Inflammatory macrophage treated with lipopolysaccharide for 4 hours (primary cell): ENCODE data around the gene IRF9.

Source experiments
- DNase-seq: peaks from one replicate; pipeline ENCODE4 v3.0.0-alpha.2; 2020

The IRF9 gene

DNA sequence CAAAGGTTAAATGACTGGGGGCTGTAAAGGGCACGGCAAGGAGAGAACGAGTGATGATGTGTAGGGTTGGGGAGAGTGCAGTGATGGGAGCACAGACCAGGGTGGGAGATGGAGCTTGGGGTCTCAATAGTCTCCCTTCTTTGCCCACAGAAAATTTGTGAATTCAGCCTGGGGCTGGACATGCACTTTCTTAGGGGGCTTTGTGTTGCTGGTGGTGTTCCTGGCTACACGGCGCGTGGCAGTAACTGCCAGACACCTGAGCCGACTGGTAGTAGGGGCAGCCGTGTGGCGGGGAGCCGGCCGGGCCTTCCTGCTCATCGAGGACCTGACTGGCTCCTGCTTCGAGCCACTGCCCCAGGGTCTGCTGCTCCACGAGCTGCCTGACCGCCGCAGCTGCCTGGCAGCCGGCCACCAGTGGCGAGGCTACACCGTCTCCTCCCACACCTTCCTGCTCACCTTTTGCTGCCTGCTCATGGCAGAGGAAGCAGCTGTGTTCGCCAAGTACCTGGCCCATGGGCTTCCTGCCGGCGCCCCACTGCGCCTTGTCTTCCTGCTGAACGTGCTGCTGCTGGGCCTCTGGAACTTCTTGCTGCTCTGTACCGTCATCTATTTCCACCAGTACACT lies 28.9 kb upstream of the IRF9 start:
- DNase-seq = no peak

DNA sequence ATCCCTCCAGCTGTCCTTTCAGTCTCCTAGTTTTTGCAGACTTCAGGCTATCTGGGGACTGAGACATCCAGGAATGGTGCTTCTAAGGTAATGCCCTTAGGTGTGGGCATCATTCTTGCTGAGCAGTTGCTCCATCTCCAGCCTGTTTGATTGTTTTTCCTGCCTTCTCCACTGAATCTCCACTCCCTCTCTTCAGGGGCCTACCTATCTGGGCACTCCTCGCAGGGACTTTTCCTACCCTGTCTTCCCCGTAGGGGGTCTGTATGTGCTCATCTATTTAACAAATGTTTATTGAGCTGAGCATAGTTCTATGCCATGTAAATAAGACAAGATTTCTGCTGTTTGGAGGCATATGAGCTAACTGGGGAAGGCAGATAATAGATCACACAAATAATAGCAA lies 28.1 kb upstream of the IRF9 start:
- DNase-seq = no peak

DNA sequence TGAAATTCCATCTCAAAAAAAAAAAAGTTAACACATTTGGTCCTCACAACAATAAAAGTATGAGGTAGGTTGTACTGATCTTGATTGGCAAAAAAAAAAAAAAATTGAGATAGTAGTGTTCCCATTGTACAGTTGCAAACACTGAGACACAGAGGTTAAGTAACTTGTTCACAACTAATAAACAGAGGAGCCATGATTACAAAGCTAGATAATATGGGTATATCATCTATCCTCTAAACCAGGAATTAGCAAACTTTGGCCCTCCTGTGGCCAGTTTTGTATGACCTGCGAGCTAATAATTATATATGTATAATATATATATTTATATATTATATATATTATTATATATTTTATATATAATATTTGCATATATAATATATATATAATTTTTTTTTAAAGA lies 27.3 kb upstream of the IRF9 start:
- DNase-seq = no peak

- DNase-seq = no peak
These were observed 25.6 kb upstream of the IRF9 start for GRCh38 chr14:24135584-24135833.

GRCh38 chr14:24135834-24136683 lies 25.0 kb upstream of the IRF9 start, which contains the start of gene PSME1:
TSS of gene PSME1 (plus strand) at chr14:24136194. CDS start at chr14:24136263, 69 bp downstream.
- peak; percentile 93 for DNase-seq

DNA sequence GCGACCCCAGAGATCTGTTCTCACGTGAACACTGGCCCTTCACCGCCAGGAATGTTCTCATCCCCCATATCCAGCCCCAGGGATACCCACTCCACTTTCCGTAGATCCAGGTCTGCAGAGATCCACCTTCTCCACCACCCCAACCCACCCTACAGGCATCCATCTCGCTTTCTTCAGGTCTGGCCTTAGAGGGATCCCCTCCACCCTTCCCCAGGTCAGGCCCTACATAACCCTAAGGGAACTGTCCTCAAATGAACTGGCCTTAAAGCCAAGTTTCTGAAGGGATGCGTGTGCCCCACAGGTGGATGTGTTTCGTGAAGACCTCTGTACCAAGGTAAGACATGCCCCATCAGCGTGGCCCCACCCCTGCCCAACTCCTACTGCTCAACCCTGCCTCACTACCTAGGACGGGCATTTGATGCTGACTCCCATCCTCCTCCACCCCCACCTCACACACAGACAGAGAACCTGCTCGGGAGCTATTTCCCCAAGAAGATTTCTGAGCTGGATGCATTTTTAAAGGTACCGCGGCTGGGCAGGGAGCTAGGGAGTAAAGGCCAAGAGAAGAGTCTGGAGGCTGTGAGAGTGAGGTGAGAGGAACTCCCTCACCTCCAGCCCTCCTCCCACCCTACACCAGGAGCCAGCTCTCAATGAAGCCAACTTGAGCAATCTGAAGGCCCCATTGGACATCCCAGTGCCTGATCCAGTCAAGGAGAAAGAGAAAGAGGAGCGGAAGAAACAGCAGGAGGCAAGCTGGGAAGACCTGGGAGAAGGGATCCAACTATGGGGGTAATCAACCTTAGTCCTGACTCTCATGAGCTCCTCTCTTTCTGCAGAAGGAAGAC lies 24.2 kb upstream of the IRF9 start:
- DNase-seq = no peak

DNA sequence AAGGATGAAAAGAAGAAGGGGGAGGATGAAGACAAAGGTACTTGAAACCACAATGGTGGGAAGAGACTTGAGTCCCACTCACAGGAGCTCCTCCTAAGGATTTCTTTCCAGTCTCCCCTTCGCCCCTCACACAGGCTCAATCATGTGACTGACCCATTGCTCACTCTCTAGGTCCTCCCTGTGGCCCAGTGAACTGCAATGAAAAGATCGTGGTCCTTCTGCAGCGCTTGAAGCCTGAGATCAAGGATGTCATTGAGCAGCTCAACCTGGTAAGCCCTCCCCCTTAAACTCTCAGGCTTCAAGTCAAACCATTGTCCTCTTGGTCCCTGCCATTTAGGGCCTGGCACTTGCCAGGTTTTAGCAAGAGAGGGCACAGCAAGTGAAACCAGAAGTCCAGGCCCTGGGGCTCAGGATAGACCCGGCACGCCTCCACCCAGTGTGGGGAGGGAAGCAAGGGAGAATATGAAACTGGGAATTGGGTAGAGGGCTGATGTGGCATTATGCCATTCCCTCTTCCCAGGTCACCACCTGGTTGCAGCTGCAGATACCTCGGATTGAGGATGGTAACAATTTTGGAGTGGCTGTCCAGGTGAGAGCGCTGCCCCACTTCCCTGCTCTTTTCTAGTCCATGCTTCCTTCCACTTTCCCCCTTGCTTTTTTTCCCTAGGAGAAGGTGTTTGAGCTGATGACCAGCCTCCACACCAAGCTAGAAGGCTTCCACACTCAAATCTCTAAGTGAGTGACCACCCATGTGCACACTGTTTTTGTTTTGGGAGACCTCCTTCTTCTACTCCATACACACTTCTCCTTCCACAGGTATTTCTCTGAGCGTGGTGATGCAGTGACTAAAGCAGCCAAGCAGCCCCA lies 23.3 kb upstream of the IRF9 start:
- DNase-seq = peak; percentile 11

DNA sequence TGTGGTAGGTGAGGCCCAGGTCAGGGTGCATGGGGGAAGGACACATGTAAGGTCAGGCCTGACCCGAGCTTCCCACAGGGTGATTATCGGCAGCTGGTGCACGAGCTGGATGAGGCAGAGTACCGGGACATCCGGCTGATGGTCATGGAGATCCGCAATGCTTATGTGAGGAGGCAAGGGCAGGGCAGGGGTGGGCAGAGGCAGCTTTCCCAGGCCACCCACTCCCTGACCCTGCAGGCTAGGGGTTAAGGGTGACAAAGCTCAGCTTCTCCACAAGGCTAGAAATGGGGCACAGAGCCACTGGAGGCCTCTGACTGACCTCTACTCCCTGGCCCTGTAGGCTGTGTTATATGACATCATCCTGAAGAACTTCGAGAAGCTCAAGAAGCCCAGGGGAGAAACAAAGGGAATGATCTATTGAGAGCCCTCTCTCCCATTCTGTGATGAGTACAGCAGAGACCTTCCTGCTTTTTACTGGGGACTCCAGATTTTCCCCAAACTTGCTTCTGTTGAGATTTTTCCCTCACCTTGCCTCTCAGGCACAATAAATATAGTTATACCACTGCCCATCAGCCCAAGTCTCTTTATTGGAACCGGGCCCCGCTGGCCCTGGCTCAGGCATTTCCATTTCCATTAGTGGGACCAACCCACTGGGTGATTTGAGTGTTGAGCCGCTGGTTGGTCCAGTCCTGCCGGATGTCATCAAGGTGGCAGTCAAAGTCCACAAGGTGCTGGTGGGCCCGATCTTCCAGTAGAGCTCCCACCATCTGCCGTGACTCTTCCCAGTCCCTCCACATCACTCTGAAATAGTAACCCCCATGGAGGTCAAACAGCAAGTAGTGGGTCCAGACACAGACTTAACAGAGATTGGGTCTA lies 22.4 kb upstream of the IRF9 start:
- DNase-seq = no peak

- DNase-seq = no peak
These were observed 21.7 kb upstream of the IRF9 start for GRCh38 chr14:24139272-24139934.

DNA sequence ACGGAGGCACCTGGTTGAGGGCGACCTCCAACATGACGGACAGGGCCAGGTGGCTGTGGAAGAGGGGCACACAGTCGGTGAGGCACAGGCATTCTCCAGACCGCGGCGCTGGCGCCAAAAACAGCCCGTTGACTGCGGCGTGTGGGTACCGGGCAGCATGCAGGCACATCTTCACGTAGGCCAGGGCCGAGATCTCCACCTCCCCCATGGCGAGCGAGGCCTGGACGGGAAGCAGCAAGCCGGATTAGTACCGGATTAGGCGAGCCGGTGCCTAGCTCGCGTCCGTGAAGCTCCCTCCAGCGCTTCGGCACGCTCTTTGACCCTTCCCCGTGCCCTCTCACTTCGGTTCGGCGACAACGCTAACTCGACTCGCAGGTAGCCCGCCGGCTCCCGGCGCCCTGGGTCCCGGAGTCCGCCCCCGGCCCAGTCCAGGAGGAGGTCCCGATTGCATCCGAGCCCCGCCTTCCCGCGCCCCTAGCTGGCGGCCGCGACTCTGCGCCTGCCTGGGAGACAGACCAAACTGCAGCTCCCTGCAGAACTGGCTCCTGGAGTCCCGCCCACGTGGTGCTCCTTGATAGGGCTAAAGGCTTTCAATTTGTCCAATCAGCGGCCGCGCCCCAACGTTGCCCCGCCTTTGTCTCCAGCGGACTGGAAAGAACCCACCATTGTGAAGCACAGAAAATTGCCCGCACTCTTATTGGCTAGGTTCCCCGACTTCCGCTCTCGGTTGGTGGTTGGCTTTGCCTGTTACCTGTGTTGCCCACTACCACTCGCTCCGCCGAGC lies 19.8 kb upstream of the IRF9 start, which contains the start of gene EMC9:
Gene EMC9, minus strand, starts transcription at position 495 of the 784 bp plus-strand sequence. Its CDS starts 287 bp downstream, at position 208.
- peak; percentile 100 for DNase-seq

DNA sequence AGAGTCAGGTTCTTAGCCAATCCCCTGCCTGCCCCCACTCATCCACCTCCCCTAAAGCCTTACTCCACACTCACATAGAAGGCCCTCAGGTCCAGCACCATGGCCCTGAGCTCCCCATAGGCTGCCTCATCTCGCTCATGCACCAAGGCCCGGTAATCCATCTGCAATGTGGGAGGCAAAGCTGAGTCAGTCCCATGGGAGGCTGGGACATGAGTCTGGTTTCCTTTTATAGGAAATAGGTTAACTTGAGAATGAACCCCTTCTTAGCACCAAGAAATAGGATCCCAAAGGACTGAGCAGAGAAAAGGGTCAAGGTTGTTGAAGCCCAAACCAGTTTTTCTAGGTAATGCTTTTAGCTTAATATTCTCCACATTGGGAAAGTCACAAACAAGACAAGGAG lies 17.6 kb upstream of the IRF9 start:
- DNase-seq = peak; percentile 12

- DNase-seq = no peak
These were observed 16.6 kb upstream of the IRF9 start for GRCh38 chr14:24144451-24144850.

DNA sequence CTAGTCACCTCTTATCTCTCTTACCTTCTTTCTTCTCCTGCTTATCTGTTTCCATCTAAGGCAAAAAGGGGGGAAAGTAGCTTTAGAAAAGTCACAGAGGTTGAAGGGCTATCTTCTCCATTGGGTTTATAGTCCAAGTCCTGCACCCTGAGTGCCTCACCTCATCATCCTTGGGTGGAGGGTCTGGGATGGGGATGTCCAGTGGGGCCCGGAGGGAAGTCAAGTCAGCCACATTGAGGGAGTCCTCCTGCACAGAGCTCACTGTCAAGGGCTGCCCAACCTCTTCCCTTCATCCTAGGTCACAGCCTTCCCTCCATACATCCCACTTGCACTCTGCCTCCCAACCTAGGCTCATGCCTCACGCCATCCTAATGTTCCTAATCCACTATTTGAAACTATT lies 15.8 kb upstream of the IRF9 start:
- DNase-seq = no peak

DNA sequence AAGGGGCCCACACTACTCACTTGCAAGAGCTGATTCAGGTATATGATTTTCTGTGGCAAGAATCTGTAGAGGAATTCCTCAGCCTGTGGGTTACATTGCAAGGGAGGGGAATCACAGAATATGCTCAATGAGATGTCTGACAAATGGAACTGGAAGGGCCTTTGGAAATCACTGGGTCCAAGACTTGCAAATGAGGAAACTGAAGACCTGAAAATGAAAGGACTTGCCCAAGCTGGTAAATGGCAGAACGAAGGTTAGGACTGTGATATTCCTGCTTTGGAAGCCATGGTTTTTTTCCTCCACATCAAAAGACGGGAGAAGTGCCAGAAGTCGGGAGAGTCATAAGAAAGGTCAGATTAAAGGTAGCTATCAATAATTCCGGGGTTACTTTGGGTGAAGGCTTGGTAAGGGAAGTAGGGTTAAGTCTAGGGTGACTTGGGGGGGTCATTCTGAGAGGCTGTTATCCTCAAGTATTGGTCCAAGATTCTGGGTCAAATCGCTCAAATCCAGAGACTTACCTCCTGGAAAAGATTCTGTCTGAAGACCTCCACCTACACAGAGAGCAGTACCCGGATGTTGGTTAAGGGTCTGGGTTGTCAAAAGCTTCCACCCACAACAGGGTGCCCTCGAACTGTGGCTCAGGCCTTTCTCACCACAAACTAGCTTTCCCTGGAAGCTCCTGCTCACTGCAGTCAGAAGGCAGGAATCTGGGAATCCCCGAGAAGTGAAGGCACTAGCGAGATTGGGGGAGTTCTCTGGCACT lies 15.2 kb upstream of the IRF9 start:
- DNase-seq = peak; percentile 87

- peak; percentile 98 for DNase-seq
These were observed 14.6 kb upstream of the IRF9 start, which contains the start of gene PSME2 for GRCh38 chr14:24146453-24146977. TSS of gene PSME2 (minus strand) at chr14:24146610. CDS start at chr14:24146581, 29 bp downstream.

GRCh38 chr14:24146978-24147760 lies 13.9 kb upstream of the IRF9 start, which contains the start of gene RNF31:
TSS of gene RNF31 (plus strand) at chr14:24147498. CDS start at chr14:24147699, 201 bp downstream.
- peak; percentile 99 for DNase-seq

- DNase-seq = no peak
These were observed 13.2 kb upstream of the IRF9 start for GRCh38 chr14:24147761-24148428.
